Tibial artery (tissue), 4 donors: ENCODE measurements around the gene AJM1.

Experiments
- DNase-seq, 2 donors: peaks; one replicate each; pipeline ENCODE4 v3.0.0-alpha.2; 2019
- H3K27ac ChIP-seq, 2 donors: fragments of 200-600 bp; sonication (generic) in 1 of 2; 1 replicate in 1 of 2; 2 replicates in 1 of 2; pipeline ENCODE4 v1.5.1; 2018 to 2019; ENCODE audit warnings: mild to moderate bottlenecking in 1 of 2
- H3K27me3 ChIP-seq, 2 donors: fragments of 200-600 bp; sonication (generic) in 1 of 2; one replicate each; pipeline versions ENCODE4 v1.5.1 to v1.6.0; 2016 to 2019
- H3K36me3 ChIP-seq, 3 donors: fragments of 200-600 bp; sonication (generic) in 2 of 3; one replicate each; pipeline ENCODE4 v1.5.1; 2016 to 2019; ENCODE audit warnings: mild to moderate bottlenecking in 2 of 3
- H3K4me1 ChIP-seq, 4 donors: fragments of 200-600 bp; sonication (generic) in 2 of 4; 1 replicate in 3 of 4; 2 replicates in 1 of 4; pipeline ENCODE4 v1.5.1; 2016 to 2019
- H3K4me3 ChIP-seq, 2 donors: fragments of 200-600 bp; sonication (generic) in 1 of 2; 1 replicate in 1 of 2; 2 replicates in 1 of 2; pipeline ENCODE4 v1.5.1; 2018 to 2019; ENCODE audit warnings: mild to moderate bottlenecking in 2 of 2
- H3K9me3 ChIP-seq, 3 donors: fragments of 200-600 bp; sonication (generic) in 1 of 3; one replicate each; pipeline ENCODE4 v1.5.1; 2016 to 2019
- CTCF ChIP-seq, 2 experiments: fragments of 200-600 bp in 1 of 2; fragments of 450-650 bp in 1 of 2; IDR thresholded peaks; one replicate each; pipeline ENCODE4 v1.5.1; 2017 to 2019; ENCODE audit warnings: antibody characterized with exemption in 2 of 2, mild to moderate bottlenecking in 1 of 2, moderate library complexity in 1 of 2
- intact Hi-C: fragments of 100-400 bp; cut with DNase I; formaldehyde crosslinking; loops from one replicate; pipeline ENCODE4 v1.15.0; 2023; ENCODE audit warnings: low total_unique reads

AJM1 gene

GRCh38 chr9:136803551-136804508 lies 38.4 kb upstream of the AJM1 start:
- Histone ChIP-seq H3K27ac (no peak overlapping the region), H3K27me3 (peaks cover 0 to 47% of the 10 kb centered on the region in 2 donors), H3K36me3 (no peaks in the 10 kb centered on the region), H3K4me1 (peaks cover 0 to 55% (median 29%) of the 10 kb centered on the region in 4 donors), H3K4me3 (no peak overlapping the region), H3K9me3 (no peaks in the 10 kb centered on the region)
- no peak for TF ChIP-seq CTCF (IDR thresholded peaks at IDR 0.05)
- intact Hi-C loops = no loop called here
- DNase-seq = no peak

GRCh38 chr9:136804509-136805206 lies 37.6 kb upstream of the AJM1 start:
- no peak for DNase-seq
- Histone ChIP-seq H3K27ac (no peak overlapping the region), H3K9me3 (no peaks in the 10 kb centered on the region), H3K4me3 (no peak overlapping the region), H3K4me1 (peaks cover 0 to 59% (median 34%) of the 10 kb centered on the region in 4 donors), H3K36me3 (peaks cover 0 to under 1% (median 0%) of the 10 kb centered on the region in 3 donors), H3K27me3 (peaks cover 0 to 39% of the 10 kb centered on the region in 2 donors)
- intact Hi-C loops = loop anchor here (5.0 kb wide), 1 partner anchor 38 kb away; the partner anchor contains the start of gene AJM1
- TF ChIP-seq CTCF (IDR thresholded peaks at IDR 0.05) = no peak

- TF ChIP-seq CTCF (IDR thresholded peaks at IDR 0.05) = no peak
- Histone ChIP-seq H3K27me3 (peaks cover 0 to 32% of the 10 kb centered on the region in 2 donors), H3K4me3 (no peak overlapping the region), H3K27ac (no peak overlapping the region), H3K36me3 (peaks cover 0 to 6% (median 0%) of the 10 kb centered on the region in 3 donors), H3K9me3 (no peaks in the 10 kb centered on the region), H3K4me1 (peaks cover 0 to 59% (median 31%) of the 10 kb centered on the region in 4 donors)
- no peak for DNase-seq
- intact Hi-C loops = loop anchor here (5.0 kb wide), 1 partner anchor 37 kb away; the partner anchor contains the start of gene AJM1
These were observed 37.0 kb upstream of the AJM1 start for GRCh38 chr9:136805207-136805740.

GRCh38 chr9:136806067-136806466 lies 36.2 kb upstream of the AJM1 start:
- Histone ChIP-seq H3K4me1 (peaks cover 0 to 57% (median 28%) of the 10 kb centered on the region in 4 donors), H3K27me3 (peaks cover 0 to 24% of the 10 kb centered on the region in 2 donors), H3K27ac (no peak overlapping the region), H3K9me3 (no peaks in the 10 kb centered on the region), H3K4me3 (no peak overlapping the region), H3K36me3 (peaks cover 0 to 6% (median 0%) of the 10 kb centered on the region in 3 donors)
- TF ChIP-seq CTCF (IDR thresholded peaks at IDR 0.05) = no peak
- DNase-seq = no peak
- intact Hi-C loops = loop anchor here (5.0 kb wide), 1 partner anchor 36 kb away; the partner anchor contains the start of gene AJM1

- Histone ChIP-seq H3K27ac (peak overlapping the region; percentile 83 to 93), H3K9me3 (no peaks in the 10 kb centered on the region), H3K27me3 (peaks cover 0 to 18% of the 10 kb centered on the region in 2 donors), H3K36me3 (peaks cover 0 to 9% (median 0%) of the 10 kb centered on the region in 3 donors), H3K4me1 (peaks cover 0 to 52% (median 26%) of the 10 kb centered on the region in 4 donors), H3K4me3 (peak overlapping the region; percentile 94 to 99)
- intact Hi-C loops = loop anchor here (5.0 kb wide), 1 partner anchor 36 kb away; the partner anchor contains the start of gene AJM1
- DNase-seq = no peak
- TF ChIP-seq CTCF (IDR thresholded peaks at IDR 0.05) = no peak
These were observed 35.6 kb upstream of the AJM1 start for GRCh38 chr9:136806631-136807201.
